Endothelial cell of umbilical vein (primary cell): ENCODE measurements around the gene CNTN3. TPM values are rescaled to one million over a fixed set of nuclear protein-coding genes. Genes with fewer than 3 reads are reported as not detected.

Experiments used
- BruUV-seq: library from RNA; stranded (reverse); fragments of 400-500 nt; replicated peaks from 2 replicates; lab custom pipeline; 2021; lab: Mats Ljungman, UMichigan
- CTCF ChIA-PET: fragments of 300-600, 350-600 bp; sonication (Branson Sonifier 250); formaldehyde crosslinking; loops from one replicate; lab custom pipeline; 2021; ENCODE audit warnings: antibody characterized with exemption, inconsistent platforms; lab: Charles Lee
- POLR2A ChIA-PET: fragments of 300-600, 350-600 bp; sonication (Branson Sonifier 250); formaldehyde crosslinking; loops from one replicate; lab custom pipeline; 2021; ENCODE audit warnings: antibody characterized with exemption, inconsistent platforms; lab: Charles Lee
- DNase-seq: peaks from one replicate; pipeline ENCODE4 v3.0.0-alpha.2; 2011; ENCODE audit warnings: low read depth, low spot score
- FAIRE-seq: peaks from 2 replicates; lab custom pipeline; 2011; peaks lifted over from hg19 to GRCh38; lab: Jason Lieb, UNC
- H2AFZ ChIP-seq: 2 replicates; pipeline ENCODE4 v1.6.0; 2012; ENCODE audit warnings: low read depth, low read length, control low read depth, inconsistent platforms
- H3K27ac ChIP-seq: 2 replicates; pipeline ENCODE4 v1.5.1; 2011; ENCODE audit warnings: low read depth, mild to moderate bottlenecking, control low read depth, low read length, moderate library complexity; ENCODE audit not compliant: insufficient read depth
- H3K27me3 ChIP-seq, 2 experiments: 2 replicates each; pipeline versions ENCODE4 v1.6.0 to v1.6.1; 2011; ENCODE audit warnings: low read length in 2 of 2, mixed read lengths in 1 of 2; ENCODE audit not compliant: control insufficient read depth in 2 of 2, insufficient read depth in 2 of 2
- H3K36me3 ChIP-seq, 2 experiments: 2 replicates in 1 of 2; 3 replicates in 1 of 2; pipeline ENCODE4 v1.5.1; 2011; ENCODE audit warnings: low read length in 2 of 2, mild to moderate bottlenecking in 1 of 2, moderate library complexity in 1 of 2; ENCODE audit not compliant: control insufficient read depth in 2 of 2, insufficient read depth in 2 of 2; ENCODE audit errors: extremely low read depth in 1 of 2
- H3K4me1 ChIP-seq: 3 replicates; pipeline ENCODE4 v1.5.1; 2011; ENCODE audit warnings: mild to moderate bottlenecking, low read length; ENCODE audit not compliant: control insufficient read depth, insufficient read depth; ENCODE audit errors: extremely low read depth
- H3K4me2 ChIP-seq: 2 replicates; pipeline ENCODE4 v1.6.1; 2011; ENCODE audit warnings: low read length, control low read depth, mixed read lengths; ENCODE audit not compliant: insufficient read depth
- H3K4me3 ChIP-seq, 3 experiments: fragments of 200-600 bp in 1 of 3; sonication (generic), shearing (Covaris generic) in 1 of 3; replicated peaks in 1 of 3; 2 replicates each; pipeline ENCODE4 v1.5.1; 2011 to 2016; ENCODE audit warnings: control low read depth in 3 of 3, low read length in 3 of 3, mild to moderate bottlenecking in 2 of 3, inconsistent platforms in 1 of 3, low read depth in 1 of 3, moderate library complexity in 1 of 3; ENCODE audit not compliant: insufficient read depth in 1 of 3
- H3K79me2 ChIP-seq: 2 replicates; pipeline ENCODE4 v1.6.0; 2012; ENCODE audit warnings: low read length, inconsistent platforms; ENCODE audit not compliant: control insufficient read depth, insufficient read depth
- H3K9ac ChIP-seq: replicated peaks from 2 replicates; pipeline ENCODE3; 2011; ENCODE audit warnings: low read length, control low read depth; ENCODE audit not compliant: insufficient read depth; ENCODE audit errors: extremely low read depth
- H3K9me1 ChIP-seq: replicated peaks from 3 replicates; pipeline ENCODE4 v1.6.0; 2011; ENCODE audit warnings: mild to moderate bottlenecking, low read length; ENCODE audit not compliant: control insufficient read depth, insufficient read depth; ENCODE audit errors: extremely low read depth
- H3K9me3 ChIP-seq: replicated peaks from 2 replicates; pipeline ENCODE4 v1.5.1; 2012; ENCODE audit warnings: low read length, inconsistent platforms; ENCODE audit not compliant: control insufficient read depth, insufficient read depth
- H4K20me1 ChIP-seq: replicated peaks from 2 replicates; pipeline ENCODE3; 2011; ENCODE audit warnings: mild to moderate bottlenecking, low read length; ENCODE audit not compliant: control insufficient read depth, insufficient read depth; ENCODE audit errors: extremely low read depth
- CTCF ChIP-seq, 2 donors: IDR thresholded peaks; 1 replicate in 1 of 2; 2 replicates in 1 of 2; pipeline ENCODE4 v1.5.1; 2011; ENCODE audit warnings: low read length in 2 of 2, mild to moderate bottlenecking in 2 of 2, moderate library complexity in 2 of 2, control low read depth in 1 of 2, inconsistent platforms in 1 of 2, low read depth in 1 of 2; ENCODE audit not compliant: insufficient read depth in 1 of 2; ENCODE audit errors: extremely low read depth in 1 of 2
- EZH2 ChIP-seq: IDR thresholded peaks from 2 replicates; pipeline ENCODE4 v1.6.1; 2012; ENCODE audit warnings: borderline replicate concordance, low read depth, mild to moderate bottlenecking, moderate library complexity, low read length, inconsistent platforms; ENCODE audit not compliant: severe bottlenecking
- FOS ChIP-seq: IDR thresholded peaks from 2 replicates; pipeline ENCODE4 v1.6.1; 2011; ENCODE audit warnings: mild to moderate bottlenecking, low read length, moderate library complexity, borderline replicate concordance; ENCODE audit not compliant: insufficient read depth
- GATA2 ChIP-seq: IDR thresholded peaks from 2 replicates; pipeline ENCODE4 v1.7.0; 2011; ENCODE audit warnings: low read depth, mild to moderate bottlenecking, moderate library complexity, mixed read lengths, low read length; ENCODE audit not compliant: insufficient read length, insufficient read depth
- JUN ChIP-seq: IDR thresholded peaks from 2 replicates; pipeline ENCODE4 v1.6.1; 2011; ENCODE audit warnings: borderline replicate concordance, low read depth; ENCODE audit not compliant: insufficient read length, insufficient read depth
- MAX ChIP-seq: IDR thresholded peaks from 2 replicates; pipeline ENCODE4 v1.6.1; 2011; ENCODE audit not compliant: insufficient read depth, insufficient read length
- MYC ChIP-seq: IDR thresholded peaks from one replicate; pipeline ENCODE4 v1.6.1; 2011; ENCODE audit warnings: mild to moderate bottlenecking, low read depth, low read length
- POLR2A ChIP-seq: IDR thresholded peaks from 2 replicates; pipeline ENCODE4 v1.6.1; 2012; ENCODE audit warnings: low read depth, mild to moderate bottlenecking, control low read depth, low read length
- POLR2AphosphoS5 ChIP-seq: IDR thresholded peaks from 2 replicates; pipeline ENCODE4 v1.6.1; 2012; ENCODE audit warnings: low read depth, mild to moderate bottlenecking, control low read depth, low read length, moderate library complexity; ENCODE audit not compliant: insufficient read depth
- dilution Hi-C: fragments of 300-500 bp; cut with MboI; formaldehyde crosslinking; loops from one replicate; pipeline ENCODE4 v1.15.0; 2019; ENCODE audit warnings: low sequenced_read_pairs; ENCODE audit not compliant: extremely low pct_ligation_motif_present
- intact Hi-C: fragments of 100-400 bp; cut with micrococcal nuclease; formaldehyde crosslinking; loops from one replicate; pipeline ENCODE4 v1.10.0; 2022
- polyA plus RNA-seq, 4 experiments: library from polyadenylated mRNA; depleted of rRNA in 3 of 4; stranded (reverse) in 3 of 4; unstranded in 1 of 4; fragments of >200 nt; gene quantifications; 2 replicates each; pipeline versions ENCODE4 v1.2.1 to v1.2.3, GENCODE V29; 2011 to 2012; ENCODE audit warnings: missing spikeins in 1 of 4
- total RNA-seq: library from RNA; stranded (reverse); gene quantifications from 2 replicates; pipeline ENCODE4 v1.2.3, GENCODE V29; 2021

CNTN3 gene
- total and polyA plus RNA-seq, 2 donors (not counting 3 experiments of a cell fraction or from before 2014, with no cell fraction given) = 0.03 TPM; not detected in 1

GRCh38 chr3:74591342-74591741 lies 23.1 kb downstream of the CNTN3 start:
- no peaks in the 10 kb centered on the region for H3K9me3 ChIP-seq
- intact Hi-C loops (no loop called here), dilution Hi-C loops (no loop called here)
- H3K36me3 ChIP-seq = no peaks in the 10 kb centered on the region
- BruUV-seq = no TSS peak
- TF ChIP-seq CTCF (IDR thresholded peaks at IDR 0.05; ENCODE audit: extremely low read depth in 1 of 2, insufficient read depth in 1 of 2, low read depth in 1 of 2, low read length in 2 of 2) = no peak
- no peak for TF ChIP-seq EZH2
- no peak for TF ChIP-seq MAX
- no peak for TF ChIP-seq POLR2A
- TF ChIP-seq JUN = no peak
- no peak for TF ChIP-seq POLR2AphosphoS5
- no peak for TF ChIP-seq GATA2
- no peak for TF ChIP-seq FOS
- TF ChIP-seq MYC = no peak
- no peak overlapping the region for H2AFZ ChIP-seq
- DNase-seq = no peak
- no peak overlapping the region for H3K4me2 ChIP-seq
- no peaks in the 10 kb centered on the region for H3K27me3 ChIP-seq
- no peaks in the 10 kb centered on the region for H3K4me1 ChIP-seq
- ChIA-PET CTCF (no interaction called here), POLR2A (no interaction called here)
- no peak for FAIRE-seq
- no peak overlapping the region for H3K9ac ChIP-seq
- H3K79me2 ChIP-seq = no peaks in the 10 kb centered on the region
- no peak overlapping the region for H3K27ac ChIP-seq
- no peak overlapping the region for H3K4me3 ChIP-seq
- no peaks in the 10 kb centered on the region for H4K20me1 ChIP-seq
- H3K9me1 ChIP-seq = no peaks in the 10 kb centered on the region
